ENCODE measurements around the gene AIRE.
"Not testable (repeated sequence)": the region's sequence is repeated elsewhere in the genome, so short reads cannot be mapped to it uniquely, and the experiment has no call there.

AIRE gene

GRCh38 chr21:44338971-44339910 lies 53.6 kb downstream of the AIRE start, which contains the start of gene CFAP410:
TSS of gene CFAP410 (minus strand) at chr21:44339390. CDS start at chr21:44339194, 196 bp downstream.
- peak; percentile 69 for DNase-seq

- DNase-seq = not testable (repeated sequence)
These were observed 56.2 kb downstream of the AIRE start for GRCh38 chr21:44341726-44342458.

GRCh38 chr21:44342981-44343380 lies 57.3 kb downstream of the AIRE start:
- DNase-seq = not testable (repeated sequence)

- no peak for DNase-seq
These were observed 59.0 kb downstream of the AIRE start for GRCh38 chr21:44344541-44345183.

- no peak for DNase-seq
These were observed 59.8 kb downstream of the AIRE start for GRCh38 chr21:44345495-44345894.

GRCh38 chr21:44347911-44348451 lies 62.3 kb downstream of the AIRE start:
- peak; percentile 44 for DNase-seq
